Embryonic facial prominence (tissue), 1 donor: ENCODE data around the gene PRRC2A.
A peak's percentile ranks its signal among the peaks of the same experiment; 100 is the strongest.
"Not testable (repeated sequence)": the region's sequence is repeated elsewhere in the genome, so short reads cannot be mapped to it uniquely, and the experiment has no call there.

Experiments
- DNase-seq: peaks from one replicate; pipeline ENCODE4 v3.0.0-alpha.2; 2016; ENCODE audit errors: extremely low spot score

PRRC2A gene

GRCh38 chr6:31585491-31585890, 35.0 kb upstream of the PRRC2A start:
- no peak for DNase-seq

- DNase-seq, result no peak
Observed at GRCh38 chr6:31586008-31586407, 34.5 kb upstream of the PRRC2A start, which contains the start of gene LST1. Gene LST1 (plus strand): TSS chr6:31586277. CDS start chr6:31587300, 1,023 bp downstream.

- DNase-seq, result no peak
Observed at GRCh38 chr6:31586599-31587281, 33.8 kb upstream of the PRRC2A start.

GRCh38 chr6:31587791-31588777, 32.4 kb upstream of the PRRC2A start:
- no peak for DNase-seq

- DNase-seq, result no peak
Observed at GRCh38 chr6:31588871-31589650, 31.5 kb upstream of the PRRC2A start.

GRCh38 chr6:31590691-31591090, 29.8 kb upstream of the PRRC2A start:
- DNase-seq, result not testable (repeated sequence)

GRCh38 chr6:31592396-31592771, 28.1 kb upstream of the PRRC2A start:
- no peak for DNase-seq

GRCh38 chr6:31597006-31597405, 23.5 kb upstream of the PRRC2A start:
- DNase-seq, result no peak

- DNase-seq, result no peak
Observed at GRCh38 chr6:31607317-31607716, 13.2 kb upstream of the PRRC2A start.

- DNase-seq, result no peak
Observed at GRCh38 chr6:31609519-31610406, 10.8 kb upstream of the PRRC2A start.

GRCh38 chr6:31610968-31611367, 9.5 kb upstream of the PRRC2A start:
- DNase-seq, result no peak

GRCh38 chr6:31614075-31614619, 6.4 kb upstream of the PRRC2A start:
- DNase-seq, result no peak

- DNase-seq, result no peak
Observed at GRCh38 chr6:31614684-31615578, 5.6 kb upstream of the PRRC2A start, which contains the start of gene AIF1. Gene AIF1 (plus strand): TSS chr6:31615234. CDS start chr6:31615330, 96 bp downstream.

- no peak for DNase-seq
Observed at GRCh38 chr6:31615748-31616147, 4.8 kb upstream of the PRRC2A start.

GRCh38 chr6:31617010-31617409, 3.5 kb upstream of the PRRC2A start:
- DNase-seq, result no peak

GRCh38 chr6:31619805-31620585, 520 bp upstream of the PRRC2A start:
- DNase-seq, result peak; percentile 98

GRCh38 chr6:31621320-31621939, 915 bp downstream of the PRRC2A start:
- no peak for DNase-seq

GRCh38 chr6:31621991-31622390, 1.5 kb downstream of the PRRC2A start:
- DNase-seq, result no peak
